Upper lobe of left lung (tissue), 6 donors: ENCODE results near the gene MSI2. TPM values are rescaled to one million over a fixed set of nuclear protein-coding genes. Genes with fewer than 3 reads are reported as not detected.

Experiments
- ATAC-seq, 2 donors: fragments of 200-7000 bp; cut with Tn5 transposase; one replicate each; pipeline ENCODE4 v1.9.1; 2022; ENCODE audit warnings: mild to moderate bottlenecking in 2 of 2, moderate library complexity in 2 of 2; ENCODE audit not compliant: low FRiP score in 2 of 2
- DNase-seq, 2 donors: peaks; one replicate each; pipeline ENCODE4 v3.0.0-alpha.2; 2019 to 2020
- H3K27ac ChIP-seq, 4 donors: fragments of 200-600 bp; sonication (generic); one replicate each; pipeline ENCODE4 v1.5.1; 2016 to 2019
- H3K27me3 ChIP-seq, 4 donors: fragments of 200-600 bp; sonication (generic); one replicate each; pipeline ENCODE4 v1.5.1; 2017 to 2019
- H3K36me3 ChIP-seq, 4 donors: fragments of 200-600 bp; sonication (generic); one replicate each; pipeline ENCODE4 v1.5.1; 2016 to 2019
- H3K4me1 ChIP-seq, 4 donors: fragments of 200-600 bp; sonication (generic); one replicate each; pipeline ENCODE4 v1.5.1; 2018 to 2019
- H3K4me3 ChIP-seq, 4 donors: fragments of 200-600 bp; sonication (generic); one replicate each; pipeline ENCODE4 v1.5.1; 2017 to 2019; ENCODE audit warnings: mild to moderate bottlenecking in 2 of 4, moderate library complexity in 1 of 4
- H3K9me3 ChIP-seq, 4 donors: fragments of 200-600 bp; sonication (generic); one replicate each; pipeline ENCODE4 v1.5.1; 2018 to 2019
- EP300 ChIP-seq, 4 donors: sonication (generic); formaldehyde crosslinking; IDR thresholded peaks; one replicate each; pipeline ENCODE4 v1.5.1; 2017; ENCODE audit warnings: antibody characterized with exemption in 4 of 4, control low read depth in 2 of 4
- POLR2A ChIP-seq, 4 donors: fragments of 450-650 bp; IDR thresholded peaks; one replicate each; pipeline ENCODE4 v1.5.1; 2016 to 2017; ENCODE audit warnings: antibody characterized with exemption in 4 of 4, mild to moderate bottlenecking in 2 of 4
- POLR2AphosphoS5 ChIP-seq, 2 donors: sonication (generic); formaldehyde crosslinking; IDR thresholded peaks; one replicate each; pipeline ENCODE4 v1.5.1; 2017; ENCODE audit warnings: antibody characterized with exemption in 2 of 2
- WGBS, 2 donors: methylation state at CpG; one replicate each; pipeline ENCODE4 v1.1.5; 2017 to 2018; 5-methylcytosine and 5-hydroxymethylcytosine counted together
- total RNA-seq, 6 donors: library from RNA; depleted of rRNA in 4 of 6; stranded (reverse); fragments of >200 nt in 4 of 6; gene quantifications; one replicate each; pipeline versions ENCODE4 v1.1.0 to v1.2.1, GENCODE V29; 2016 to 2021
- TF ChIP-seq, protein P1 (sequence below), 6 experiments: fragments of 450-650 bp in 4 of 6; fragments of 200-600 bp in 2 of 6; sonication (generic) in 2 of 6; IDR thresholded peaks; one replicate each; pipeline ENCODE4 v1.5.1; 2016 to 2019; ENCODE audit warnings: antibody characterized with exemption in 6 of 6
- donor health status: DM: no; HTN: no; CAD: no; lungs with moderate emphysema.
- donor health status: DM: no; HTN: yes; CAD: no; lungs with severe emphysema.

MSI2 gene
- total RNA-seq, 6 donors from 2014 or later, result 20.1 to 44.0 (median 32.2) TPM

- Histone ChIP-seq H3K36me3 (peaks cover 0 to 18% (median 5%) of the 10 kb centered on the region in 4 donors), H3K27me3 (no peaks in the 10 kb centered on the region), H3K9me3 (no peaks in the 10 kb centered on the region), H3K27ac (no peak overlapping the region), H3K4me3 (no peak overlapping the region), H3K4me1 (peaks cover 17 to 25% (median 20%) of the 10 kb centered on the region in 4 donors)
- 74% methylated on average over 4 of the region's 4 CpGs for WGBS, 2 donors
- TF ChIP-seq, protein P1, sequence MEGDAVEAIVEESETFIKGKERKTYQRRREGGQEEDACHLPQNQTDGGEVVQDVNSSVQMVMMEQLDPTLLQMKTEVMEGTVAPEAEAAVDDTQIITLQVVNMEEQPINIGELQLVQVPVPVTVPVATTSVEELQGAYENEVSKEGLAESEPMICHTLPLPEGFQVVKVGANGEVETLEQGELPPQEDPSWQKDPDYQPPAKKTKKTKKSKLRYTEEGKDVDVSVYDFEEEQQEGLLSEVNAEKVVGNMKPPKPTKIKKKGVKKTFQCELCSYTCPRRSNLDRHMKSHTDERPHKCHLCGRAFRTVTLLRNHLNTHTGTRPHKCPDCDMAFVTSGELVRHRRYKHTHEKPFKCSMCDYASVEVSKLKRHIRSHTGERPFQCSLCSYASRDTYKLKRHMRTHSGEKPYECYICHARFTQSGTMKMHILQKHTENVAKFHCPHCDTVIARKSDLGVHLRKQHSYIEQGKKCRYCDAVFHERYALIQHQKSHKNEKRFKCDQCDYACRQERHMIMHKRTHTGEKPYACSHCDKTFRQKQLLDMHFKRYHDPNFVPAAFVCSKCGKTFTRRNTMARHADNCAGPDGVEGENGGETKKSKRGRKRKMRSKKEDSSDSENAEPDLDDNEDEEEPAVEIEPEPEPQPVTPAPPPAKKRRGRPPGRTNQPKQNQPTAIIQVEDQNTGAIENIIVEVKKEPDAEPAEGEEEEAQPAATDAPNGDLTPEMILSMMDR (IDR thresholded peaks at IDR 0.05), result no peak
- TF ChIP-seq POLR2AphosphoS5 (IDR thresholded peaks at IDR 0.05) (no peak), EP300 (IDR thresholded peaks at IDR 0.05) (no peak), POLR2A (IDR thresholded peaks at IDR 0.05) (no peak)
- DNase-seq (no peak), ATAC-seq (no peak)
Measured at GRCh38 chr17:57259817-57260216, 3.5 kb downstream of the MSI2 start.

- no peak for TF ChIP-seq EP300 (IDR thresholded peaks at IDR 0.05)
- no peak for TF ChIP-seq POLR2AphosphoS5 (IDR thresholded peaks at IDR 0.05)
- TF ChIP-seq, protein P1 (IDR thresholded peaks at IDR 0.05), result no peak
- no peak for TF ChIP-seq POLR2A (IDR thresholded peaks at IDR 0.05)
- H3K27me3 ChIP-seq, result no peaks in the 10 kb centered on the region
- ATAC-seq, result no peak
- peaks cover 0 to 18% (median 6%) of the 10 kb centered on the region in 4 donors for H3K36me3 ChIP-seq
- WGBS, 2 donors, result 81 to 83% methylated on average over 7 of the region's 7 CpGs
- peaks cover 16 to 21% (median 19%) of the 10 kb centered on the region in 4 donors for H3K4me1 ChIP-seq
- H3K4me3 ChIP-seq, result no peak overlapping the region
- no peak overlapping the region for H3K27ac ChIP-seq
- no peak for DNase-seq
- H3K9me3 ChIP-seq, result no peaks in the 10 kb centered on the region
Measured at GRCh38 chr17:57260325-57261083, 4.2 kb downstream of the MSI2 start.

- 58 to 71% methylated on average over 4 of the region's 4 CpGs for WGBS, 2 donors
- DNase-seq (no peak), ATAC-seq (no peak)
- H3K36me3 ChIP-seq, result peaks cover 0 to 18% (median 6%) of the 10 kb centered on the region in 4 donors
- no peaks in the 10 kb centered on the region for H3K9me3 ChIP-seq
- TF ChIP-seq, protein P1 (IDR thresholded peaks at IDR 0.05), result no peak
- TF ChIP-seq POLR2AphosphoS5 (IDR thresholded peaks at IDR 0.05) (no peak), EP300 (IDR thresholded peaks at IDR 0.05) (no peak), POLR2A (IDR thresholded peaks at IDR 0.05) (no peak)
- H3K27ac ChIP-seq, result no peak overlapping the region
- H3K27me3 ChIP-seq, result no peaks in the 10 kb centered on the region
- peaks cover 16 to 21% (median 17%) of the 10 kb centered on the region in 4 donors for H3K4me1 ChIP-seq
- H3K4me3 ChIP-seq, result no peak overlapping the region
Measured at GRCh38 chr17:57261084-57261461, 4.8 kb downstream of the MSI2 start.

DNA sequence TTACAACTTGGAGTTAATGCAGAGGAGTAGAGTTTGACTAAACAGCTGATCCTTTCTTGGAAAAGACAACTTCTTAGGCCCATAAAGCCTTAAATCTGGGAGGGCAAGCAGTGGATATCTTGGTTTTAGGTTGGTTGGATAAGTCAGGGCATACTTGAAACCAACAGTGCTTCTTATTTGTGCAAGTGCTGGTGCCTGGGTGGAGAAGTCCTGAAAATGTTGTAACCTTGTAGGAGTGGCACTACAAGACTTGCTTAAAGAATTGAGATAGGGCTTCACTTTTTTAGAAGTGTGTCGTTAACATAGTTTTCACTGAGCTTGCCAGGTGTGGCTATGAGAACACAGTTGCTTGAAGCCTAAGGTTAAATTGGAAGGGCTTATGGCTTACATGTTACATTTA lies 6.2 kb downstream of the MSI2 start:
- Histone ChIP-seq H3K27ac (no peak overlapping the region), H3K27me3 (no peaks in the 10 kb centered on the region), H3K4me3 (no peak overlapping the region), H3K4me1 (peaks cover 16 to 17% (median 17%) of the 10 kb centered on the region in 4 donors), H3K9me3 (no peaks in the 10 kb centered on the region), H3K36me3 (peaks cover 0 to 26% (median 6%) of the 10 kb centered on the region in 4 donors)
- WGBS, 2 donors, result 62 to 67% methylated on average over 1 of the region's 1 CpG
- TF ChIP-seq, protein P1 (IDR thresholded peaks at IDR 0.05), result no peak
- TF ChIP-seq EP300 (IDR thresholded peaks at IDR 0.05) (no peak), POLR2A (IDR thresholded peaks at IDR 0.05) (no peak), POLR2AphosphoS5 (IDR thresholded peaks at IDR 0.05) (no peak)
- ATAC-seq (no peak), DNase-seq (no peak)
